HG02981 (cell line): ENCODE data around the gene TEDC2.
"Not testable (repeated sequence)": the region's sequence is repeated elsewhere in the genome, so short reads cannot be mapped to it uniquely, and the experiment has no call there.

Experiments
- ATAC-seq: cut with Tn5 transposase; IDR thresholded peaks from one replicate; pipeline ENCODE4 v1.9.1; 2021; ENCODE audit warnings: mild to moderate bottlenecking, moderate library complexity; ENCODE audit not compliant: unreplicated experiment

The TEDC2 gene, protein sequence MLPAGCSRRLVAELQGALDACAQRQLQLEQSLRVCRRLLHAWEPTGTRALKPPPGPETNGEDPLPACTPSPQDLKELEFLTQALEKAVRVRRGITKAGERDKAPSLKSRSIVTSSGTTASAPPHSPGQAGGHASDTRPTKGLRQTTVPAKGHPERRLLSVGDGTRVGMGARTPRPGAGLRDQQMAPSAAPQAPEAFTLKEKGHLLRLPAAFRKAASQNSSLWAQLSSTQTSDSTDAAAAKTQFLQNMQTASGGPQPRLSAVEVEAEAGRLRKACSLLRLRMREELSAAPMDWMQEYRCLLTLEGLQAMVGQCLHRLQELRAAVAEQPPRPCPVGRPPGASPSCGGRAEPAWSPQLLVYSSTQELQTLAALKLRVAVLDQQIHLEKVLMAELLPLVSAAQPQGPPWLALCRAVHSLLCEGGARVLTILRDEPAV

DNA sequence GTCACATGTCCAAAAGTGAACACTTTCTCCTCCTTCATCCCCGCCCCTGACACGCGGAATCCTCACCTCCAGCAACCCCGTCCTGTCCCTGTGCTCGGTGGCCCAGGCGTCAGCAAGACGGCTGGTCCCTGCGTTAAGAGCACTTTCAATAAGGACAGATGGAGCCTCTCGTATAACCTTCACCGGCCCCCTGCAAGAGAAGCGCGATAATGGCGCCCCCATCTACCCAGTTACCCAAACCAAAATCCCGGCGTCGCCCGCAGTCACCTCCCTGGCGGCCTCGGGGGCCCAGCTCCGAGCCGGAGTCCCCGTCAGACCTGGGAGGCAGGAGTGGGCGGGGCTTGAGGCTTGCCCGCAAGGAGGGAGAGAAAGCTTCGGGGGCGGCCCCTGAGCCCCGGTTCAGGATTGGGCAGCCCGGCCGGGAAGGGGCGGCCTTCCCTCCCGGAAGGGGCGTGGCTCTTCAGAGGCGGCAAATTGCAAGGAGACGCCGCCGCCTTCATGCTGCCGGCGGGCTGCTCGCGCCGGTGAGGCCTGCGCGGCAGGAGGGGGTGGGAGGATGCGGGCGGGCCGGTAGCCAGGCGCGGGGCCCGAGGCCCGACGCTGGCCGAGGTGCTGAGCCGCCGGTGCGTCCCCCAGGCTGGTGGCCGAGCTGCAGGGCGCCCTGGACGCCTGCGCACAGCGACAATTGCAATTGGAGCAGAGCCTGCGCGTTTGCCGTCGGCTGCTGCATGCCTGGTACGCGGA, at the start of gene TEDC2:
TEDC2 (plus strand) TSS at position 463 of the 744 bp plus-strand sequence; CDS start at position 499, 36 bp downstream.
- peak; percentile 82 for ATAC-seq

DNA sequence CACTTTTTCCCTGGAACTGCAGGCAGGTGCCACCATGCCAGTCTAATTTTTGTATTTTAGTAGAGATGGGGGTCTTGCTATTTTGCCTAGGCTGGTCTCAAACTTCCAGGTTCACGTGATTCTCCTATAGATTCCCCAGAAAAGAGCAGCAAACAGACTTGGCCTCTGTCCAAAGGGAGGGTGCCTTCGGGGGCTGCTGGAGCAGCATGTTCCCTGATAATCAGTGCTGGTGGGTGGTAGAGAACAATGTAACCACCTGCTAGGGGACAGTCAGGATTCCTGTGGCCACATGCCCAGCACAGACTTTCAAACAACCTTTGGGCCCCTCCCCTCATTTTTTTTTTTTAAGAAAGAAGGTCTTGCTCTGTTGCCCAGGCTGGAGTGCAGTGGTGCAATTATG, 44.8 kb upstream of the TEDC2 start:
- no peak for ATAC-seq

DNA sequence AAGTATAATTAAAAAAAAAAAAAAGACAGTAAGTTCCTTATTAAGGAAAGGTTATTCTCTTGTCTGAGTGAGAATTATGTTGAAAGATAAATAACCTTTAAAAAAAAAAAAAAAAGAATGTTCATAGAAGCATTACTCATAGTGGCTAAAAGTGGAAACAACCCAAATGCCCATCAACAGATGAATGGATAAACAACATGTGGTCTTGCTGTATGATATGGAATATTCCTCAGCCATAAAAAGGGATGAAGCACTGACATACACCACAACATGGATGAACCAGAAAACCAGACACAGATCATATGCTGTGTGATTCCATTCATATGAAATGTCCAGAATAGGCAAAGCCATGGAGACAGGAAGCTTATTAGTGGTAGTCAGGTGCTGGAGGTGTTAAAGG, 39.9 kb upstream of the TEDC2 start:
- no peak for ATAC-seq

DNA sequence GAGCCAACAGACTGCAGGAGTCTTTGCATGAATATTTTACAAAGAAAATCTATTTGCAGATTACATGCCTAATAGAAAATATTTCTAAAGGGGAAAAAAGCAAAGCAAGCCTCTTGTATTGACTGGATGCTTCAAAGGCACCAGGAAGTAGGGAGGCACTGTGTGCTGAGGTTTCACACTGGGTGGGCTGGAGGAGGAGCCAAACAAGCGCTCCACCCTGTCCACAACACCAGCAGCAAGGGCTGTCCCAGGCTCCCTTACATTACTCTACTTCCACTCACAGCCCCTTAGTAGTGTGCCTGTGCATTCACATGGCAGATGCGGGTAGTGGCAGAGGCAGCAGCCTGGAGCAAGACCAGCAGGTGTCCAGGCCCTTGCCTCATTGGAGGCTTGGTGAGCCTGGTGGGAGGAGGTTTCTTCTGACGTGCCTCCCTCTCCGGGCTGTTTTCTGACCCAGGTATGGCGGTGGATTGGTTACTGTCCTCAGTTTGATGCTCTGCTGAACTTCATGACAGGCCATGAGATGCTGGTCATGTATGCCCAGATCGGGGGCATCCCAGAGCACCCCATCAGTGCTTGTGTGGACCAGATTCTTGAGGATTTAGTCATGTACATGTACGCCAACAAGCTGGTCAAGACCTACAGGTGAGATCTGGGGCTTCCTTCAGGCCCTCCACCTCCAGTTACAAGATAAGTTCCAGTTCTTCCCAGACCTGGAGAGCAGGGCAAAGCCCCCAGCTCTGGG, 37.6 kb upstream of the TEDC2 start:
- ATAC-seq = no peak

DNA sequence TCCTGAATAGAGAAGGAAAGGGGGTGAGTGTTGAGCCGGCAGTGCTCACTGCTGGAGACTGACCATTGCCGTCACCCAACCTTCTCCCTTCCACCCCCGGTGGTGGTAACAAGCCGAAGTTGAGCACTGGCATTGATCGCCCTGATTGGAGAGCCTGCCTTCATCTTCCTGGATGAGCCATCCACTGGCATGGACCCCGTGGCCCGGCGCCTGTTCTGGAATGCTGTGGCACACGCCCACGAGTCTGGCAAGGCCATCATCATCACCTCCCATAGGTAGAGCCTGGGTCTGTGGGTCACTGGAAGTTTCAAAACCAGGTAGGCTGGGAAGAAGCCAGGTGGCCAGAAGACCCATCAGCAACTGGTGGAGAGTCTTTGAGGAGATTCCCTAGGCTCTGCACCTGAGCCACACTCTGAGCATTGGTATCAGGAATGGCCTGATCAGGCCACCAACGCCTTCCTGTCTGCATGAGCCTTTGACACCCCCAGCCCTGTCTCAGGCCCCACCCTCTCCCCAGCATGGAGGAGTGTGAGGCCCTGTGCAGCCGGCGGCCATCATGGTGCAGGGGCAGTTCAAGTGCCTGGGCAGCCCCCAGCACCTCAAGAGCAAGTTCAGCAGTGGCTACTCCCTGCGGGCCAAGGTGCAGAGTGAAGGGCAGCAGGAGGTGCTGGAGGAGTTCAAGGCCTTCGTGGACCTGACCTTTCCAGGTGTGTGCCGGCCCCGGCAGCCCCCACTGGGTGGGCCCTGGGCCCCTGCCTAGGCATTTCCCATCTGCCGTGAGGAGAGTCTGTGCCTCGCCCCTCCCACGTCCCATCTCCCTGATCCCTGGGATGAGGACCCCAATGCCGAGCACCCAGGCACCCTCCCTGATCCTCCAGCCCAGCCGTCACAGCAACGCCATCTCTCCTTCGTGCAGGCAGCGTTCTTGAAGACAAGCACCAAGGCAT, 35.6 kb upstream of the TEDC2 start:
- ATAC-seq = no peak

DNA sequence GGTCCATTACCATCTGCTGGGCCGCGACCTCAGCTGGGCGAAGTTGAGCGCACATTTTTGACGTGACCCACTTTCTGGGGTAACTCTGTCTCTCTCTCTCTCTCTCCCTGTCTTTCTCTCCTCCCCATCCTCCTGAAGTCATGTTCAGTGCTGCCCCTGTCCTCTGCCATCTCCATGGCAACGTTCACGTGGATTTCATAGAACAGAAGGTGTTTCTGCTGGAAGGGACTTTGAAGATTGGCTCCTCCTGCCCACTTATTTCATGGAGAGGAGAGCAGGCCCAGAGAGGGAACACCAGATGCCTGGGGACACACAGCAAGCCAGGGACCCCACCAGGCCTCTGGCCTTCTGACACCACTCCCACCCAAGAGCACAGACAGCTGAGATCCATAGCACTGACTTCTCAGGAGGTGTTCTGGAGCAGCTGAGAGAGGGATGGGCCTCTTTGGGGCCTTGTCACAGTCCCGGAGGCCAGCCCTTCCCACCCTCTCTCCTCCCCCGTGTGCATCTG, 34.8 kb upstream of the TEDC2 start:
- ATAC-seq = no peak

- ATAC-seq = no peak
Observed at GRCh38 chr16:2425825-2426430, 34.0 kb upstream of the TEDC2 start.

DNA sequence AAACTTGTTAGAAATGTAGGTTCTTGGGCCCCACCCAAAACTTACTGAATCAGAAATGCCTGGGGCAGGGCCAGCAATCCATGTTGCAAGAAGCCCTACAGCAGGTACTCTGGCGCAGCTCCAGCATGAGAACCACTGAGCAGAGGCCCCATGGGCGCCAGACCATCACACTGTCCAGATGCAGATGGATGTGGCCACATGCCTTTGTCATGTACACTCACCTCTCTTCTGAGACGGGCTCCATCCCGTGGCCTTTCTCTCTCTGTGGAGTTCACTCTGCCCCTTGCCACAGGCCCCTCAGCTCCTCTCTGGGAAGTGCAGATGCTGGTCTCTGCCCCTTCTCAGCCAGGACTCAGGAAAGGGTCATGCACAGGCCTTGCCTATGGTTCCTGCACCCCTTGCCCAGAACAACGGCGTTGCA, 33.0 kb upstream of the TEDC2 start:
- ATAC-seq = no peak

- no peak for ATAC-seq
Observed at GRCh38 chr16:2427526-2427925, 32.4 kb upstream of the TEDC2 start.

DNA sequence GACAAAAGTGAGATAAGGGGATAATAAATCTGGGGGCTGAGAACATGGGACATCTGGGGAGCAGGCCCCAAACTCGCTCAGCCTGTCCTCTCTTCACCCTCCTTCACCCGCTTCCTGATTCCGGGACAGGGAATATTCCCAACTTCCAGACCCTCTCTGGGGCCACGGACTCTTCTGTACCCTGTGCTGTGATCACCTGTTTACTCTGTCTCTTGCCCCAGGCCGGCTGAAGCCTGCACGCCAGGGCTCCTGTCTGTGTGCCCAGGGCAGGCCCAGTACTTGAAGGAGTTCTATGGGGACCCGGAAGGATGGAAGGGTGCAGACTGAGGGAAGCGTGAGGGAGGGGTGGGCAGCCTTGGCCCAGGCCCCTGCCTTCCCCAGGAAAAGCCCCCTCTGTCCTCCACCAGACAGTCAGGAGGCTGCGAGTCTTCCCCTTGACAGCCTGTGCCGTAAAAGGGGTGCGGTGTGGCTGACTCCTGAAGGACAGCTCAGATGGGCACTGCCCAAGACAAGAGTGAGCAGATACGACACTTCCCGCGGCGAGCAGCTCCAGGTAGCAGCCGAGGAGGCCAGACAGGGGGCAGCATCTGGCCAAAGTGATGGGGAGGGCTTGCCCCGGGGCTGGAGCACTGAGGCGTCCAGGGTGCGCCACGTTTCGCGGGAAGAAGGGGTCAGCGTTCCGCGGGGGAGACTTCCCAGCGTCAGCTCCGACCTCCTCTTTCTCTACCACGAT, 31.7 kb upstream of the TEDC2 start:
- ATAC-seq = peak; percentile 19

DNA sequence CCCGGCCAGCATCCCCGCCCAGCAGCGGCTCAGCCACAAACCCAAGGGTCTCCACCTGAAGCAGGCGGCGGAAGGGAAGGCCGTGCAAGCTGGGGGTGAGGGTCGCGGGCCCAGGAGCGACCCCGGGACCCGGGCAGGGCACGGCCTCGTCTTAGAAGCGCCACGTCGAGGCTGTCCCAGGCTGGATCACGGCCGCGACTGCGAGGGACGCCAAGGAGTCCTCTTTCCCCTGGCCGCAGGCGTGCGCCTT, 31.2 kb upstream of the TEDC2 start:
- ATAC-seq = peak; percentile 16

- peak; percentile 75 for ATAC-seq
Observed at GRCh38 chr16:2429034-2429770, 30.7 kb upstream of the TEDC2 start, which contains the start of gene CCNF. CCNF (plus strand) TSS chr16:2429447; CDS start chr16:2429482, 35 bp downstream.

GRCh38 chr16:2429771-2430663, 29.9 kb upstream of the TEDC2 start:
- peak; percentile 2 for ATAC-seq

GRCh38 chr16:2432286-2432685, 27.6 kb upstream of the TEDC2 start:
- no peak for ATAC-seq

GRCh38 chr16:2432801-2433505, 27.0 kb upstream of the TEDC2 start:
- ATAC-seq = no peak

GRCh38 chr16:2435236-2435635, 24.7 kb upstream of the TEDC2 start:
- not testable (repeated sequence) for ATAC-seq

- no peak for ATAC-seq
Observed at GRCh38 chr16:2436110-2436509, 23.8 kb upstream of the TEDC2 start.
